Kidney (tissue), 22 donors: Measurements from ENCODE around the gene INKA2. TPM values are rescaled to one million over a fixed set of nuclear protein-coding genes. Genes with fewer than 3 reads are reported as not detected.

ENCODE experiments used
- DNase-seq, 5 donors: peaks; one replicate each; pipeline ENCODE4 v3.0.0-alpha.2; 2013 to 2020
- FAIRE-seq: peaks from 2 replicates; lab custom pipeline; 2012; peaks lifted over from hg19 to GRCh38; lab: Jason Lieb, UNC
- H3K27ac ChIP-seq, 2 donors: one replicate each; pipeline ENCODE4 v1.7.0; 2013; ENCODE audit warnings: low read depth in 2 of 2, low read length in 2 of 2, inconsistent platforms in 1 of 2
- H3K27me3 ChIP-seq: one replicate; pipeline ENCODE4 v1.7.1; 2013; ENCODE audit warnings: low read length, inconsistent platforms; ENCODE audit not compliant: control insufficient read depth, insufficient read depth
- H3K36me3 ChIP-seq, 3 donors: one replicate each; pipeline versions ENCODE4 v1.7.0 to v1.7.1; 2013; ENCODE audit warnings: low read length in 3 of 3, control low read depth in 1 of 3, inconsistent platforms in 1 of 3; ENCODE audit not compliant: insufficient read depth in 3 of 3, control insufficient read depth in 2 of 3
- H3K4me1 ChIP-seq, 3 donors: one replicate each; pipeline versions ENCODE4 v1.7.0 to v1.7.1; 2013; ENCODE audit warnings: low read length in 3 of 3, inconsistent platforms in 1 of 3, low read depth in 1 of 3; ENCODE audit not compliant: control insufficient read depth in 2 of 3, insufficient read depth in 2 of 3
- H3K4me3 ChIP-seq, 3 donors: one replicate each; pipeline versions ENCODE4 v1.7.0 to v1.8.1; 2013; ENCODE audit warnings: low read length in 3 of 3, control low read depth in 1 of 3, inconsistent platforms in 1 of 3
- H3K9ac ChIP-seq, 3 donors: one replicate each; pipeline versions ENCODE4 v1.7.0 to v1.7.1; 2013; ENCODE audit warnings: low read length in 3 of 3, control low read depth in 1 of 3, inconsistent platforms in 1 of 3
- H3K9me3 ChIP-seq, 3 donors: one replicate each; pipeline versions ENCODE4 v1.7.0 to v1.7.1; 2013; ENCODE audit warnings: low read length in 3 of 3, control low read depth in 1 of 3, inconsistent platforms in 1 of 3; ENCODE audit not compliant: control insufficient read depth in 2 of 3, insufficient read depth in 1 of 3
- CTCF ChIP-seq: IDR thresholded peaks from 3 replicates; pipeline ENCODE4 v1.5.1; 2012; ENCODE audit warnings: mild to moderate bottlenecking, moderate library complexity, borderline replicate concordance; ENCODE audit not compliant: insufficient read depth; ENCODE audit errors: extremely low read depth
- intact Hi-C: fragments of 100-400 bp; cut with DNase I; formaldehyde crosslinking; loops from one replicate; pipeline ENCODE4 v1.11.1; 2022
- long read RNA-seq, 10 donors: library from polyadenylated mRNA in 1 of 10; unstranded in 1 of 10; transcript quantifications; one replicate each; pipeline ENCODE4 v2.0.0 and lab custom pipeline, GENCODE V29; 2021 to 2026
- polyA plus RNA-seq: library from polyadenylated mRNA; stranded (reverse); fragments of 350-450 nt; fragmentation: Illumina TruSeq; extraction: RNeasy Lipid Tissue Mini Kit (QIAGEN cat#74804); gene quantifications from one replicate; pipeline ENCODE4 v1.2.3, GENCODE V29; 2014; ENCODE audit warnings: low read depth, low replicate concordance; ENCODE audit not compliant: insufficient read depth
- total RNA-seq: library from RNA; stranded (reverse); fragmentation: NEBNext Ultra II Directional; extraction: Animal tissue kit (Norgen Biotek cat#: 25700); gene quantifications from one replicate; pipeline ENCODE4 v1.2.1, GENCODE V29; 2021
- donor health status: control.
- donor health status: control.
- donor health status: control.
- donor health status: control.
- donor health status: control.
- donor health status: DM: yes; HTN: yes; CAD: no.
- donor health status: Normal renal cell carcinoma (clear cell type).

Gene INKA2
- total RNA-seq = 5.6 TPM
- 3.5 TPM for polyA plus RNA-seq
- long read RNA-seq, donor 1, full-length matches to known transcripts = 1 of 1 reads
- long read RNA-seq, donor 1, partial matches to known transcripts = 0 of 1 reads
- long read RNA-seq, donor 1, other reads (novel, unspliced or antisense) = 0 of 1 reads
- long read RNA-seq, donor 2, full-length matches to known transcripts = 1 of 1 reads
- long read RNA-seq, donor 2, partial matches to known transcripts = 0 of 1 reads
- long read RNA-seq, donor 2, other reads (novel, unspliced or antisense) = 0 of 1 reads
- long read RNA-seq, donor 3, full-length matches to known transcripts = 1 of 1 reads
- long read RNA-seq, donor 3, partial matches to known transcripts = 0 of 1 reads
- long read RNA-seq, donor 3, other reads (novel, unspliced or antisense) = 0 of 1 reads
- long read RNA-seq, donor 4, full-length matches to known transcripts = 1 of 1 reads
- long read RNA-seq, donor 4, partial matches to known transcripts = 0 of 1 reads
- long read RNA-seq, donor 4, other reads (novel, unspliced or antisense) = 0 of 1 reads
- long read RNA-seq, donor 5 = 0 reads
- long read RNA-seq, donor 6 = 0 reads
- long read RNA-seq, donor 7, full-length matches to known transcripts = 1 of 1 reads
- long read RNA-seq, donor 7, partial matches to known transcripts = 0 of 1 reads
- long read RNA-seq, donor 7, other reads (novel, unspliced or antisense) = 0 of 1 reads
- long read RNA-seq, donor 8 = 0 reads
- long read RNA-seq, donor 9, full-length matches to known transcripts = 1 of 1 reads
- long read RNA-seq, donor 9, partial matches to known transcripts = 0 of 1 reads
- long read RNA-seq, donor 9, other reads (novel, unspliced or antisense) = 0 of 1 reads
- long read RNA-seq, donor 10 = 0 reads

GRCh38 chr1:111739194-111739924 lies at the start of gene INKA2:
INKA2 (minus strand) TSS chr1:111739395; CDS start chr1:111739242, 153 bp downstream.
- DNase-seq (peak; percentile 86 to 95 (median 90)), FAIRE-seq (no peak)
- TF ChIP-seq CTCF = no peak
- H3K4me1 ChIP-seq = peaks cover 0 to 17% (median 5%) of the 10 kb centered on the region in 3 donors
- no peaks in the 10 kb centered on the region for H3K27me3 ChIP-seq
- intact Hi-C loops = no loop called here
- H3K9me3 ChIP-seq = no peaks in the 10 kb centered on the region
- H3K27ac ChIP-seq = peak within 1 kb of the TSS; percentile 71 to 77
- H3K36me3 ChIP-seq = no peaks in the 10 kb centered on the region
- peak within 1 kb of the TSS; percentile 34 to 65 (median 39) for H3K9ac ChIP-seq
- peak within 1 kb of the TSS; percentile 63 to 89 (median 84) for H3K4me3 ChIP-seq

- no peak overlapping the region for H3K4me3 ChIP-seq
- TF ChIP-seq CTCF = no peak
- no peaks in the 10 kb centered on the region for H3K4me1 ChIP-seq
- no peaks in the 10 kb centered on the region for H3K36me3 ChIP-seq
- no peaks in the 10 kb centered on the region for H3K27me3 ChIP-seq
- H3K9ac ChIP-seq = no peak overlapping the region
- no peaks in the 10 kb centered on the region for H3K9me3 ChIP-seq
- H3K27ac ChIP-seq = no peak overlapping the region
- intact Hi-C loops = no loop called here
- FAIRE-seq (no peak), DNase-seq (peak in 1 of 5 donors; percentile 9)
These were observed 47.5 kb upstream of the INKA2 start for GRCh38 chr1:111786669-111787207.

DNA sequence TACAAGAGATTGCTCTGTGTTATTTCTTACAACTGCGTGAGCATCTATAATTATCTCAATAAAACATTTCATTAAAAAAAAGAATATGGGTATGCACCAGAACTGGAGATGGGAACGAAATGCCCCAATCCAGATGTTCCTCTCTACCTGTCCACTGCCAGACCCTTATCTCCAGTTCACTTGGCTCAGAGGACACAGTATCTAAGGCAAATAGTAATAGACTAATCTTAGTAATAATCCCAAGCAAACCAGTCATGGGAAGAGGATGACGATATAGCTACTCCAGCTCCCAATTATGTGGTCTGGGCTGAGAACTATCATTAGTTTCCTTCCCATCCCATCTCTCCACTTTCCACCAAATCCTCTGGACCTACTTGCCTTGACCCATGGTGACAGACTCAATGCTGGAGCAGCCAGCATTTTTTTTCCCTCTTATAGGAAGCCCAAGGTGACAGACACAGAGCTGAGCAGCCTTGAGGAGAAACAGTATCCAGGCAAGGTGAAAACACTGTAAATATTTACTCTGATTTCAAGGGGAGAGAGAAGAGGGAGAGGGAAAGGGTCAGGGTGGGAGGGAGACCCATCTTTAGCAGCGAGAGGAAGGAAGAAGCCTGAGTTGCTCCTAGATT lies 45.2 kb upstream of the INKA2 start:
- FAIRE-seq = no peak
- no peak overlapping the region for H3K9ac ChIP-seq
- intact Hi-C loops = no loop called here

More for the DNA sequence above, 45.2 kb upstream of the INKA2 start:
- no peak for DNase-seq
- Histone ChIP-seq H3K4me1 (no peaks in the 10 kb centered on the region), H3K27me3 (no peaks in the 10 kb centered on the region), H3K27ac (no peak overlapping the region), H3K9me3 (no peaks in the 10 kb centered on the region), H3K36me3 (no peaks in the 10 kb centered on the region), H3K4me3 (no peak overlapping the region)
- TF ChIP-seq CTCF = no peak
